ENCODE measurements around the gene EHD4. TPM values are rescaled to one million over a fixed set of nuclear protein-coding genes. Genes with fewer than 3 reads are reported as not detected.

EHD4 gene
- polyA plus RNA-seq, 3 donors, result 12.8 to 16.0 (median 14.2) TPM

- no peaks in the 10 kb centered on the region for H3K27me3 ChIP-seq (ENCODE audit: control insufficient read depth in 2 of 2, insufficient read depth in 2 of 2, low read length in 2 of 2)
- H4K20me1 ChIP-seq (ENCODE audit: insufficient read depth, low read length), result no peaks in the 10 kb centered on the region
- Mint-ChIP-seq H3K9me3 (no peaks in the 10 kb centered on the region), H3K27ac (no peak overlapping the region), H3K36me3 (no peaks in the 10 kb centered on the region), H3K4me3 (no peak overlapping the region), H3K4me1 (no peaks in the 10 kb centered on the region), H3K27me3 (ENCODE audit: low read depth in 3 of 3) (peaks cover 4 to 7% (median 5%) of the 10 kb centered on the region in 3 donors)
- no peaks in the 10 kb centered on the region for H3K9me3 ChIP-seq (replicated peaks in 1 of 2; ENCODE audit: control insufficient read depth in 1 of 2, insufficient read depth in 1 of 2, low read length in 2 of 2)
- H3K36me3 ChIP-seq (replicated peaks in 1 of 2; ENCODE audit: control insufficient read depth in 1 of 2, insufficient read depth in 2 of 2, low read length in 2 of 2), result no peaks in the 10 kb centered on the region
- peak overlapping the region; percentile 13 for H2AFZ ChIP-seq (ENCODE audit: insufficient read depth, low read depth, low read length, poor library complexity, severe bottlenecking)
- WGBS (ENCODE audit: insufficient coverage), result 96% methylated on average over 4 of the region's 10 CpGs
- no peak overlapping the region for H3K27ac ChIP-seq (ENCODE audit: low read depth in 1 of 2, low read length in 2 of 2)
- H3K4me1 ChIP-seq (ENCODE audit: control insufficient read depth in 1 of 2, insufficient read depth in 2 of 2, low read length in 2 of 2), result no peaks in the 10 kb centered on the region
- no peak overlapping the region for H3K9ac ChIP-seq (ENCODE audit: insufficient read depth, low read length, poor library complexity, severe bottlenecking)
- TF ChIP-seq CTCF (IDR thresholded peaks at IDR 0.05), result no peak
- DNase-seq, result no peak
- H3K4me3 ChIP-seq (replicated peaks in 1 of 3; ENCODE audit: low read depth in 2 of 3, low read length in 3 of 3), result no peak overlapping the region
- H3K79me2 ChIP-seq (ENCODE audit: insufficient read depth, low read length), result no peaks in the 10 kb centered on the region
- intact Hi-C loops (cut with micrococcal nuclease), result no loop called here
- H3K4me2 ChIP-seq (replicated peaks; ENCODE audit: extremely low read depth, low read length, poor library complexity, severe bottlenecking), result no peak overlapping the region
These were observed 40.6 kb upstream of the EHD4 start for GRCh38 chr15:42012928-42013482.

GRCh38 chr15:42012241-42012640 is 39.9 kb upstream of the EHD4 start:
- no peaks in the 10 kb centered on the region for H3K4me1 Mint-ChIP-seq
- DNase-seq, result no peak
- Histone ChIP-seq H2AFZ (ENCODE audit: insufficient read depth, low read depth, low read length, poor library complexity, severe bottlenecking) (no peak overlapping the region), H3K4me3 (replicated peaks in 1 of 3; ENCODE audit: low read depth in 2 of 3, low read length in 3 of 3) (no peak overlapping the region), H3K27ac (ENCODE audit: low read depth in 1 of 2, low read length in 2 of 2) (no peak overlapping the region), H3K27me3 (ENCODE audit: control insufficient read depth in 2 of 2, insufficient read depth in 2 of 2, low read length in 2 of 2) (no peaks in the 10 kb centered on the region), H3K36me3 (replicated peaks in 1 of 2; ENCODE audit: control insufficient read depth in 1 of 2, insufficient read depth in 2 of 2, low read length in 2 of 2) (no peaks in the 10 kb centered on the region), H3K9me3 (replicated peaks in 1 of 2; ENCODE audit: control insufficient read depth in 1 of 2, insufficient read depth in 1 of 2, low read length in 2 of 2) (no peaks in the 10 kb centered on the region), H4K20me1 (ENCODE audit: insufficient read depth, low read length) (no peaks in the 10 kb centered on the region), H3K9ac (ENCODE audit: insufficient read depth, low read length, poor library complexity, severe bottlenecking) (no peak overlapping the region), H3K4me2 (replicated peaks; ENCODE audit: extremely low read depth, low read length, poor library complexity, severe bottlenecking) (no peak overlapping the region), H3K4me1 (ENCODE audit: control insufficient read depth in 1 of 2, insufficient read depth in 2 of 2, low read length in 2 of 2) (no peaks in the 10 kb centered on the region), H3K79me2 (ENCODE audit: insufficient read depth, low read length) (no peaks in the 10 kb centered on the region)
- H3K27ac Mint-ChIP-seq, result no peak overlapping the region
- H3K27me3 Mint-ChIP-seq (ENCODE audit: low read depth in 3 of 3), result peaks cover 4 to 7% (median 5%) of the 10 kb centered on the region in 3 donors
- H3K9me3 Mint-ChIP-seq, result peaks cover 0 to under 1% (median 0%) of the 10 kb centered on the region in 7 donors
- no peaks in the 10 kb centered on the region for H3K36me3 Mint-ChIP-seq
- intact Hi-C loops (cut with micrococcal nuclease), result no loop called here
- no peak for TF ChIP-seq CTCF (IDR thresholded peaks at IDR 0.05)
- no CpG with 5 or more reads among the region's 2 CpGs for WGBS (ENCODE audit: insufficient coverage)
- no peak overlapping the region for H3K4me3 Mint-ChIP-seq

Data from CD14-positive monocyte (primary cell).